Endothelial cell of umbilical vein (primary cell): ENCODE measurements around the gene GNAT1. TPM values are rescaled to one million over a fixed set of nuclear protein-coding genes. Genes with fewer than 3 reads are reported as not detected.

Experiments
- BruUV-seq: library from RNA; stranded (reverse); fragments of 400-500 nt; replicated peaks from 2 replicates; lab custom pipeline; 2021; lab: Mats Ljungman, UMichigan
- CTCF ChIA-PET: fragments of 300-600, 350-600 bp; sonication (Branson Sonifier 250); formaldehyde crosslinking; loops from one replicate; lab custom pipeline; 2021; ENCODE audit warnings: antibody characterized with exemption, inconsistent platforms; lab: Charles Lee
- POLR2A ChIA-PET: fragments of 300-600, 350-600 bp; sonication (Branson Sonifier 250); formaldehyde crosslinking; loops from one replicate; lab custom pipeline; 2021; ENCODE audit warnings: antibody characterized with exemption, inconsistent platforms; lab: Charles Lee
- DNase-seq: peaks from one replicate; pipeline ENCODE4 v3.0.0-alpha.2; 2011; ENCODE audit warnings: low read depth, low spot score
- FAIRE-seq: peaks from 2 replicates; lab custom pipeline; 2011; peaks lifted over from hg19 to GRCh38; lab: Jason Lieb, UNC
- H2AFZ ChIP-seq: 2 replicates; pipeline ENCODE4 v1.6.0; 2012; ENCODE audit warnings: low read depth, low read length, control low read depth, inconsistent platforms
- H3K27ac ChIP-seq: 2 replicates; pipeline ENCODE4 v1.5.1; 2011; ENCODE audit warnings: low read depth, mild to moderate bottlenecking, control low read depth, low read length, moderate library complexity; ENCODE audit not compliant: insufficient read depth
- H3K27me3 ChIP-seq, 2 experiments: 2 replicates each; pipeline versions ENCODE4 v1.6.0 to v1.6.1; 2011; ENCODE audit warnings: low read length in 2 of 2, mixed read lengths in 1 of 2; ENCODE audit not compliant: control insufficient read depth in 2 of 2, insufficient read depth in 2 of 2
- H3K36me3 ChIP-seq, 2 experiments: 2 replicates in 1 of 2; 3 replicates in 1 of 2; pipeline ENCODE4 v1.5.1; 2011; ENCODE audit warnings: low read length in 2 of 2, mild to moderate bottlenecking in 1 of 2, moderate library complexity in 1 of 2; ENCODE audit not compliant: control insufficient read depth in 2 of 2, insufficient read depth in 2 of 2; ENCODE audit errors: extremely low read depth in 1 of 2
- H3K4me1 ChIP-seq: 3 replicates; pipeline ENCODE4 v1.5.1; 2011; ENCODE audit warnings: mild to moderate bottlenecking, low read length; ENCODE audit not compliant: control insufficient read depth, insufficient read depth; ENCODE audit errors: extremely low read depth
- H3K4me2 ChIP-seq: 2 replicates; pipeline ENCODE4 v1.6.1; 2011; ENCODE audit warnings: low read length, control low read depth, mixed read lengths; ENCODE audit not compliant: insufficient read depth
- H3K4me3 ChIP-seq, 3 experiments: fragments of 200-600 bp in 1 of 3; sonication (generic), shearing (Covaris generic) in 1 of 3; replicated peaks in 1 of 3; 2 replicates each; pipeline ENCODE4 v1.5.1; 2011 to 2016; ENCODE audit warnings: control low read depth in 3 of 3, low read length in 3 of 3, mild to moderate bottlenecking in 2 of 3, inconsistent platforms in 1 of 3, low read depth in 1 of 3, moderate library complexity in 1 of 3; ENCODE audit not compliant: insufficient read depth in 1 of 3
- H3K79me2 ChIP-seq: 2 replicates; pipeline ENCODE4 v1.6.0; 2012; ENCODE audit warnings: low read length, inconsistent platforms; ENCODE audit not compliant: control insufficient read depth, insufficient read depth
- H3K9ac ChIP-seq: replicated peaks from 2 replicates; pipeline ENCODE3; 2011; ENCODE audit warnings: low read length, control low read depth; ENCODE audit not compliant: insufficient read depth; ENCODE audit errors: extremely low read depth
- H3K9me1 ChIP-seq: replicated peaks from 3 replicates; pipeline ENCODE4 v1.6.0; 2011; ENCODE audit warnings: mild to moderate bottlenecking, low read length; ENCODE audit not compliant: control insufficient read depth, insufficient read depth; ENCODE audit errors: extremely low read depth
- H3K9me3 ChIP-seq: replicated peaks from 2 replicates; pipeline ENCODE4 v1.5.1; 2012; ENCODE audit warnings: low read length, inconsistent platforms; ENCODE audit not compliant: control insufficient read depth, insufficient read depth
- H4K20me1 ChIP-seq: replicated peaks from 2 replicates; pipeline ENCODE3; 2011; ENCODE audit warnings: mild to moderate bottlenecking, low read length; ENCODE audit not compliant: control insufficient read depth, insufficient read depth; ENCODE audit errors: extremely low read depth
- EZH2 ChIP-seq: IDR thresholded peaks from 2 replicates; pipeline ENCODE4 v1.6.1; 2012; ENCODE audit warnings: borderline replicate concordance, low read depth, mild to moderate bottlenecking, moderate library complexity, low read length, inconsistent platforms; ENCODE audit not compliant: severe bottlenecking
- FOS ChIP-seq: IDR thresholded peaks from 2 replicates; pipeline ENCODE4 v1.6.1; 2011; ENCODE audit warnings: mild to moderate bottlenecking, low read length, moderate library complexity, borderline replicate concordance; ENCODE audit not compliant: insufficient read depth
- GATA2 ChIP-seq: IDR thresholded peaks from 2 replicates; pipeline ENCODE4 v1.7.0; 2011; ENCODE audit warnings: low read depth, mild to moderate bottlenecking, moderate library complexity, mixed read lengths, low read length; ENCODE audit not compliant: insufficient read length, insufficient read depth
- JUN ChIP-seq: IDR thresholded peaks from 2 replicates; pipeline ENCODE4 v1.6.1; 2011; ENCODE audit warnings: borderline replicate concordance, low read depth; ENCODE audit not compliant: insufficient read length, insufficient read depth
- MAX ChIP-seq: IDR thresholded peaks from 2 replicates; pipeline ENCODE4 v1.6.1; 2011; ENCODE audit not compliant: insufficient read depth, insufficient read length
- MYC ChIP-seq: IDR thresholded peaks from one replicate; pipeline ENCODE4 v1.6.1; 2011; ENCODE audit warnings: mild to moderate bottlenecking, low read depth, low read length
- POLR2A ChIP-seq: IDR thresholded peaks from 2 replicates; pipeline ENCODE4 v1.6.1; 2012; ENCODE audit warnings: low read depth, mild to moderate bottlenecking, control low read depth, low read length
- POLR2AphosphoS5 ChIP-seq: IDR thresholded peaks from 2 replicates; pipeline ENCODE4 v1.6.1; 2012; ENCODE audit warnings: low read depth, mild to moderate bottlenecking, control low read depth, low read length, moderate library complexity; ENCODE audit not compliant: insufficient read depth
- dilution Hi-C: fragments of 300-500 bp; cut with MboI; formaldehyde crosslinking; loops from one replicate; pipeline ENCODE4 v1.15.0; 2019; ENCODE audit warnings: low sequenced_read_pairs; ENCODE audit not compliant: extremely low pct_ligation_motif_present
- intact Hi-C: fragments of 100-400 bp; cut with micrococcal nuclease; formaldehyde crosslinking; loops from one replicate; pipeline ENCODE4 v1.10.0; 2022
- polyA plus RNA-seq, 4 experiments: library from polyadenylated mRNA; depleted of rRNA in 3 of 4; stranded (reverse) in 3 of 4; unstranded in 1 of 4; fragments of >200 nt; gene quantifications; 2 replicates each; pipeline versions ENCODE4 v1.2.1 to v1.2.3, GENCODE V29; 2011 to 2012; ENCODE audit warnings: missing spikeins in 1 of 4
- total RNA-seq: library from RNA; stranded (reverse); gene quantifications from 2 replicates; pipeline ENCODE4 v1.2.3, GENCODE V29; 2021
- TF ChIP-seq, protein P1 (sequence below), 2 donors: IDR thresholded peaks; 1 replicate in 1 of 2; 2 replicates in 1 of 2; pipeline ENCODE4 v1.5.1; 2011; ENCODE audit warnings: low read length in 2 of 2, mild to moderate bottlenecking in 2 of 2, moderate library complexity in 2 of 2, control low read depth in 1 of 2, inconsistent platforms in 1 of 2, low read depth in 1 of 2; ENCODE audit not compliant: insufficient read depth in 1 of 2; ENCODE audit errors: extremely low read depth in 1 of 2

GNAT1 gene
- total and polyA plus RNA-seq, 2 donors (not counting 3 experiments of a cell fraction or from before 2014, with no cell fraction given), result 0.77 TPM; not detected in 1

DNA sequence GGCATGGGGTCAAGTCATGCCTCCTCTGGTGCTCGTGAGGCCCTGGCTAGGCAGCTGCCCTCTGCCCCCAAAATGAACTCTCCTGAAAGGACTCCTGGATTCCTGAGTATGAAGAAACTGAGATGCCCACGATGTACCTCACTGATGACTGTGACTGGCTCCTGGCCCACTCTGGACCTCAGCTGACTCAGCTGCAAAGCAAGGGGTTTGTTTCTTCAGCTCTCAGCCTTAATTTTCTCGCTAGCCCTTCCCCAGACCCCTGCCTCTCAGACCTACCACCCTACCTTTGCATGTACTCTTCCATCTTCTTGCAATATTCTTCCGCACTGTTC is 39.4 kb downstream of the GNAT1 start:
- no peaks in the 10 kb centered on the region for H3K9me1 ChIP-seq
- no peak overlapping the region for H3K4me2 ChIP-seq
- no peaks in the 10 kb centered on the region for H3K27me3 ChIP-seq
- DNase-seq, result no peak
- intact Hi-C loops (no loop called here), dilution Hi-C loops (no loop called here)
- TF ChIP-seq GATA2, result no peak
- TF ChIP-seq POLR2A, result no peak
- TF ChIP-seq JUN, result no peak
- TF ChIP-seq, protein P1, sequence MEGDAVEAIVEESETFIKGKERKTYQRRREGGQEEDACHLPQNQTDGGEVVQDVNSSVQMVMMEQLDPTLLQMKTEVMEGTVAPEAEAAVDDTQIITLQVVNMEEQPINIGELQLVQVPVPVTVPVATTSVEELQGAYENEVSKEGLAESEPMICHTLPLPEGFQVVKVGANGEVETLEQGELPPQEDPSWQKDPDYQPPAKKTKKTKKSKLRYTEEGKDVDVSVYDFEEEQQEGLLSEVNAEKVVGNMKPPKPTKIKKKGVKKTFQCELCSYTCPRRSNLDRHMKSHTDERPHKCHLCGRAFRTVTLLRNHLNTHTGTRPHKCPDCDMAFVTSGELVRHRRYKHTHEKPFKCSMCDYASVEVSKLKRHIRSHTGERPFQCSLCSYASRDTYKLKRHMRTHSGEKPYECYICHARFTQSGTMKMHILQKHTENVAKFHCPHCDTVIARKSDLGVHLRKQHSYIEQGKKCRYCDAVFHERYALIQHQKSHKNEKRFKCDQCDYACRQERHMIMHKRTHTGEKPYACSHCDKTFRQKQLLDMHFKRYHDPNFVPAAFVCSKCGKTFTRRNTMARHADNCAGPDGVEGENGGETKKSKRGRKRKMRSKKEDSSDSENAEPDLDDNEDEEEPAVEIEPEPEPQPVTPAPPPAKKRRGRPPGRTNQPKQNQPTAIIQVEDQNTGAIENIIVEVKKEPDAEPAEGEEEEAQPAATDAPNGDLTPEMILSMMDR (IDR thresholded peaks at IDR 0.05; ENCODE audit: extremely low read depth in 1 of 2, insufficient read depth in 1 of 2, low read depth in 1 of 2, low read length in 2 of 2), result no peak
- no peak for TF ChIP-seq POLR2AphosphoS5
- TF ChIP-seq FOS, result no peak
- TF ChIP-seq MAX, result no peak
- TF ChIP-seq EZH2, result no peak
- no peak for TF ChIP-seq MYC
- no peak overlapping the region for H3K27ac ChIP-seq
- FAIRE-seq, result no peak
- H3K9me3 ChIP-seq, result no peaks in the 10 kb centered on the region
- CTCF ChIA-PET, result interaction anchor here (1.2 to 10.5 kb wide), 5 partner anchors 12 to 44 kb away, joined by 4 to 314 read pairs (median 98); partner anchors contain the start of gene GNAT1
- no peak overlapping the region for H2AFZ ChIP-seq
- H3K4me1 ChIP-seq, result peaks cover 13% of the 10 kb centered on the region
- H3K9ac ChIP-seq, result no peak overlapping the region
- no TSS peak for BruUV-seq
- POLR2A ChIA-PET, result interaction anchor here (0.6 to 1.0 kb wide), 2 partner anchors 13 to 22 kb away, joined by 3 to 6 read pairs; no protein-coding TSS in a partner anchor
- H3K4me3 ChIP-seq, result no peak overlapping the region
- peaks cover 2% of the 10 kb centered on the region for H3K79me2 ChIP-seq
- no peaks in the 10 kb centered on the region for H4K20me1 ChIP-seq
- H3K36me3 ChIP-seq, result no peaks in the 10 kb centered on the region
